HG03460 (cell line): ENCODE measurements around the gene TCEANC.

Source experiments
- ATAC-seq: cut with Tn5 transposase; IDR thresholded peaks from one replicate; pipeline ENCODE4 v1.9.1; 2021; ENCODE audit not compliant: unreplicated experiment

The TCEANC gene

DNA sequence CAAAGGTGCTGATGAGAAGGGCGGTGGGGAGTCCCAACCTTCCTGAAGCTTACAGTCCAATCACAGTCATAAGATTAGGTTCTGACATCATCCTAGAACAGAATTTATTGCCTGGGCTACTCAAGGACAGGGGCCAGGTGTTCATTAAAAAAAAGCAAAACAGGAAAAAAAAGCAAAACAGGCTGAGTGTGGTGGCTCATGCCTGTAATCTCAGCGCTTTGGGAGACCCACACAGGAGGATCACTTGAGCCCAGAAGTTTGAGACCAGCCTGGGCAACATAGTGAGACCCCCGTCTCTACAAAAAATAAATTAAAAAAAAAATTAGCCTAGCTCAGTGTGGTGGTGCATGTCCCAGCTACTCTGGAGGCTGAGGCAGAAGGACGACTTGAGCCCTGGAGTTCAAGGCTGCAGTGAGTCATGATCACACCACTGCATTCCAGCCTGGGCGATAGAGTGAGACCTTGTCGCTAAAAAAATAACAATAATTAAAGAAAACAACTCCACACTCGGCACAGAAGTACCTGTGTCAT lies 39.0 kb downstream of the TCEANC start:
- ATAC-seq, result no peak

DNA sequence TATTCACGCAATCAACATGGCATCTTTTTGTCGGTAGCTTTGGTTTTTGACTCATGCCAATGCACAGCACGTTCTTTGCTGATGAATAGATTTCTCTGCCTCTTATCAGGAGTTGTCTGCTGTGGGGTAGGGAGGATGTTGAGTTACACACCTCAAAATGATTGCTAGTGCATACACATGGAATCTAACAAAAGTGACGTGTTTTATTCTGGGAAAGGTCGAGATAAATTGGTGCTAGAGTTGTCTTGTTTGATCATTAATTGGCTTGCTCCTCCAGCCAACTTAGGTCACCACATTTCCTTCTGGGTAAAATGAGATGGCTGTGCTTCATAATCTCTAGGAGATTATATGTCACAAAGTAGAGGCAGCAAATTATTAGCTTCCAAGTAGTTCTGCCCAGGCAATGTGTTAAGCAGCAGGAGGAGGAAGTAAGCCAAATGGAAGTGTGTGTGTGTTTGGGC lies 39.9 kb downstream of the TCEANC start:
- no peak for ATAC-seq

DNA sequence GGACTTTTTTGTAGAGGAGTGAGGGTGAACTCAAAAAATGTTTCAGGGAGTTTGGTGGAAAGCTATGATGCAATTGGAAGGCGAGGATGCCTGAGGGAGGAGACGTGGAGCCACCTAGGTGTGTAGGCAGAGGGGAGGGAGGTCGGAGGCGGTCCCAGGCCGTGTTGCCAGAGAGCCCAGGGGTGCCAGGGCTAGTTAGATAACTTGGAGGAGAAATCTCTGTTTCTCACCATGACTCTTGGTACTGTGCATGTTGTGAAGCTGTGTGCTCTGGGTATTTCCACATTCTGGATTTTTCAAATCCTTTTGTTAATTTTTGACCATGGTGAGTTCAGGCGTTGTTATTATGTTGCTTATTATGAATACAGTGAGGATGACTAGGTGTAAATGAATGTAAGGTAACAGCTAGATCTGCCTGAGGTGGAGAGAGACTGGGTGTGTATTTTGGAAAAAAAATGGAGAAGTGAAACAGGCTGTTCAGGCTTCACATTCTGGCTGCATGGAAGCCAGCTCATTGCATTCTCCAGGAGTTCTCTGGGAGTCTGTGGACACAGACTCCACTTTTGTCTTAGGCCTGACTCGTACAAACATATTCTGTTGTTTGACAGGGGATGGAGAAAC lies 40.5 kb downstream of the TCEANC start:
- ATAC-seq, result no peak

DNA sequence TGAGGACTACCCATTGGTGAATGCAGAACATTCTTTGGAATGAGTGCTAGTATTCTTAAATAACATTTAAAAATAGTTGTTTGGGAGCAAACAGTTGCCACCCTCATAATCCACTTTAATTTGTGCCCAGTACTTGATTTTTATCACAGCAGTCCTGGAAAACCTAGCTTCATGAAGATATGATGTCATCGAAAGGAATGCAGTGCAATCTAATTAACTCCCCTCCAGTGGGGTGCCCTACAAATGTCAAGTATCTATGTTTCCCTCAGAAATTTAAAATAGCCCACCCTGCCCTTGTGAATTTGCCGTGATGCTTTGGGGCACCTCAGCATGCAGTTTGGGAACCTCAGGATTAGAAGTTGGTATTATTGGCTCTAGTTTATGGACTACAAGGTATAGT lies 41.4 kb downstream of the TCEANC start:
- no peak for ATAC-seq

DNA sequence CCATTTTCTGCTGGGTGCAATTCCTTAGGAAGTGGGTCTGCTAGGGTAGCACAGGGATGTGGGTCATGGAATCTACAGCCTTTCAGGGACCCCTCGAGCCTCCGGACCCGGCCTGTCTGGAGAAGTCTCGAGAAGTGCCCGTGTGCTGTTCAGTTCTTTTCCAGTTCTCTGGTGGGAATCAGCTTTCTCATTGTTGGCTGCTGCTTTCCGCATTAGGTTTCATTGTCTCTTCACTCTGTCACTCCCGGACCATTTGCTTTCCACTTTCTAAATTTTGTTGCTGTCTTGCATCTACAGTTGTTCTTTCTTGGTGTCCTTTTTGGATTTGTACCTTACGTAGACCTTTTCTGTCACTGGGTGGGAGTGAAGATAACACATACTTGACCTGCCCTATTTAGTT lies 42.0 kb downstream of the TCEANC start:
- ATAC-seq, result no peak

DNA sequence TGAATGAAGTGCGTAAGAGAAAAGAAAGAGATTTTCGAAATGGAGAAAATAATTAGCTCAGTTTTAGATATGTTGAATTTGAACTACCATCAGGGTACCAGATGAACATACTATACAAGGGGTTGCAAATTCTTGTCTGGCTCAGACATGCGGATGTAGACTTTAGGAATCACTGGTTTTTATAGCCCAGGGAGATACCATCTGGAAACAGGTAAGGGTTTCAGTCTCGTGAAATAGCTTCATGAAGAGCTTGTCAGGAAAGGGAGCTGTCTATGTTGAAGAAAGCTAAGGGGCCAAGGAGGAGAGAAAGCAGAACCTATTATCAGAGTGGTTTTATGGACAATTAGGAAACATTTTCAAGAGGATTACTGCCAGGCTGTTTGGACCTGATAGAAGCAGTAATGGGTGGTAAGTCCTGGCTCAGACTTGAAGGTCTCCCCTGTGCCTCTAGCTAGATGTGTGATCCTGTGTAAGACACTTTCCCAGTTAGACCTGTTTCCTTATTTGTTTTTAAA lies 42.7 kb downstream of the TCEANC start:
- no peak for ATAC-seq

DNA sequence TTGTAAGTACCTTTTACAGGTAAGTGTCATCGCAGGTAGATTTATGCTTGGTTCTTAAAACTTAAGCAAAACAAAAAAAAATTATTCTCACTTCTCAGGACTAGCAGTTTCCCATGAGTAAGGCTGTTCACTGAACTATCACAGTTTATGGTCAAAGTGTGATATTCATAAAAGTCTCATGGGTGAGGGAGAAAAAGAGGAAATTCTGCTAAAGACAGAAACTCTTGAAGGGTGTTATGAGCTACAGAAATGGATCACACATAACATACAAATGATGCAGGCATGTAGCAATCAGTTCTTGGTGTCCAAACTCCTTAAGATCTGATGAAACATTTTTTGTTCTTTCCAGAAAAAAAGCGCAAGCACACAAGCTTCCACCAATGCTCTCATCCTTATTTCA lies 44.5 kb downstream of the TCEANC start:
- ATAC-seq, result peak; percentile 59

DNA sequence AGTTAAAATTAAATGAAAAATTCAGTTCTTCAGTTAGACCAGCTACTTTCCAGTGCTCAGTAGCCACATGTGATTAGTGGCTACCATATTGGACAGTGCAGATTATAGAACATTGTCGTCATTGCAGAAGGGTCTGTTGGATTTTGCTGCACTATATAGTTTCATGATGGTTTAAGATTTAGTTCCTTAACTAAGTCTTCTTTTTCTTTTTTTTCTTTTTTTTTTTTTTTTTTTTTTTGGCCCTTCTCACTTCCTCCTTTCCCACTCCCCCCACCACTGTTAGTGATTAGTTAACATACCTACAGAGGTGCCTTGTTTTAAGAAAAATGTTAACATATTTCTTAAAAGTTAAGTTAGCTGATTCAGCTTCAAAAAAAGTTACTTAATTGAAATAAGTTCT lies 45.0 kb downstream of the TCEANC start:
- no peak for ATAC-seq

DNA sequence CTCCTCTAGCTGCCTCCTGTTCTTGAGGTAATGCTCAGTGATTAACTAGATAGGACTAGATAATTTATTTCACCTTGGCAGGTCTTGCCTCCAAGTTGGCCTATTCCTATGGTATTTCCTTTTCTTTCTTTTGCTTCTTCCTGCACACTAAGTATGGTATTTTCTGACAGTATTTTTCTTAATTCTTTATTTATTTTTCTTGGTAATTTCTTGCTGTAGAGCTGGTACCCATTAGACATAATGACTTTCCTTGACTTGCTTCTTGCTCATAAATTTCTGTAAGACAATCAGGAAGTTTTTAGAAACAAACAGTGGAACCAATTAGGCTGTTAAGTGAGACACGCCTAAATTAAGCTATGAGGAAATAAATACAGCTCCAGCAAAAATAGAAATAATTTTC lies 45.5 kb downstream of the TCEANC start:
- no peak for ATAC-seq

DNA sequence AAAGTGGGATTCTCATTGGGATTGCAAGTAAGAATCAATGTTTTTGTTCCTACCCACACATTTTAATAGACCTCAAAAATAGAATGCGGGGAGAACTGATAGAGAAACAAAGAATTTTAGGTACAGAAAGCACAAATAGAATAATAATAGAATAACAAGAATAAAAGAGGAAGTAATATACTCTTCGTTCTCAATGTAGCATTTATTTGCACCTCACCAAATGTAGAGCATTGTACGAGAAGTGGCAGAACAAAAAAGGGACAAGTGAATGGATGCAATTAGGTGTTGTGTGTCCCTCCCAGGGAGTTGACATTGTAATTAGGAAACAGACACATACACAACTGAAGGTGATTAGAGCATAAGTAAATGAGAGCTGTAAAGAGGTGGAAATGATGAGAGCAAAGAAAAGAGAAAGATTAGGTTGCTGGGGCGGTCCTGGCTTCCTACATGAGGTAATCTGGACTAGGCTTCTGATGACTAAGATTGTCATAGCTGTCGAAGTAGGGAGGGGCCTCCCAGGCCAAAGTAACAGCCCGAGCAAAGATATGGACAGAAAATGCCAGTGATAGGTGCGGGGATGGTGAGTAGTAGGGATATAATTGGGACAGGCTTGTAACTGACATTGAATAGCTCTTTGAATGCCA lies 46.4 kb downstream of the TCEANC start:
- no peak for ATAC-seq

DNA sequence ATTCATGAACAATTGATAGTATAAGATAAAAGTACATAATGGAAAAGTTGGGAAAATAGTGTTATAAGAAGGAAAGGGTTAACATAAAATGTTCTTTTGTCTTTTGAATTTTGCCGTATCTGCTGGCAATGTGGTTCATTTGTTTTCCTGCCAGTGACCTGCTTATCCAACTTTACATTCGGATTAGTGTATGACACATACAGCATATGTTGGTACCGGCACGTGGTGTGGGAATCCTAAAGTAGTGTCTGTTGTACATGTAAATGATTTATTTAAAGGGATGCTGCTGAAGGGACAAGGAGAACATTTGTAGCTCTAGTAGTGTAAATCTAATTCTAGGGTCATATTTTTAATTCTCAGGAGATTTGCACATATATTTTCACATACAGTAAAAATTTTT lies 47.4 kb downstream of the TCEANC start:
- no peak for ATAC-seq

DNA sequence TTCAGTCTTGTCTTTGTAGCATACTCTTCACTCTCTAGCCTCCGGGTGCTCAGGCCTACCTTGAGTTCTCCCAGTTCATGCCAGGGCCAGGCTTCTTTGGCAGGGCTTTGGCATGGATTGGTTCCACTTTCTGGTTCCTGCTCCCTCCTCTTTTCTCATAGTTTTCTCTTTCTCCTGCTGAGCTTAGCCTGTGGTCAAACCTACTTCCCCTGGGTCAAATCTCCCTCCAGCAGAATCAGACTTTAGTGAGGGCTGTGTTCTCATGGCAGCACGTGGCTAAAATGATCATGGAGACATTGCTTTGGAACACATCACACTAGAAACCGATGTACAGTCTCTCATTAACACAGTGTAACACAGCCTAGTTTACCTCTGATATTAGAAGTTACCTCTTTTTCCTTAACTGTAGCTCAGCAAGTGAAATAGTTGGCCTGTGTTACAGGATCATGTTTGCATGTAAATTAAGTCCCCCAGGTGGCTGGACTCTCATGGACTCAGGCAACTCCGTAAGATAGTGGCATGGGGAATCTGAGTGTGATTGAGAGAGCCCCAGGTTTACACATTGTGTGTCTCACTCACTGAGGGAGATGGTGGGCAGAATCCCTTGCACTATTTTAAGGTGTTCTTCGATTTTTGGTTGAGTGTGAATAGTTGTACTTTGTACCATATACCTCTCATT lies 49.3 kb downstream of the TCEANC start:
- ATAC-seq, result no peak

DNA sequence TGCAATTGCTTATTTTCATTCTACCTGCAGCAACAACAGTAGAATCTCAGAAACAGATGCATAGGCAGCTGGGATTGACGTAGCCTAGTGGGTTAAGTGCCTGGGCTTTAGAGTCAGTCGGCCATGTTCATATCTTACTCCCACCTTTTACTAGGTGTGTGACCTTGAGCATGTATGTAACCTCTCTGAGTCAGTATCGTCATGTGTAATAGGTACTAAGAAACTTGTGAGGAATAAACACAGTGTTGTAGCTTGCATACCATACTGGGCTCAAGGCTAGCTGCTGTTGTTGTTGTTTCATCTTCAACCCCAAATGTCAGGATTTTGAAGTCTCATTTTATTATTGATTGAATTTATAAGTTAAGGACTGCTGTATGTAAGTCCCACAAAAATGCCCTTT lies 50.2 kb downstream of the TCEANC start:
- ATAC-seq, result no peak

DNA sequence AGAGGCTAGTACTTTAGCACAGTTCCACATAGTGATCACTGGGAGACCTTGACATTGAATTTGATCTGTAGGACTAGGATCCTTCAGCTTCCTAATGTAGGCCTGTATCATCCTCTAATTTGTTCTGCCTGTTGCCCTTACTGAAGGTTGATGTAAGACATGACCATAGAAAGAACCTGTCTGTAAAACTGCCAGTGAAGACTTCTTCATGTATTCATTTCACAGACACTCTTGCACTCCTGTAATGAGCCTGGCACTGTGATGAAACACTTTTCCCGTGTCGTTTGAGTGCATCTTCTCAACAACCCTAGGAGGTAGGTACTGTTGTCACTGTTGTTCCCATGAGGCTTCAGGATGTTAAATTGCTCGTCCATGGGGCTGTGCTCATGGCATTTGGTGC lies 50.6 kb downstream of the TCEANC start:
- no peak for ATAC-seq

DNA sequence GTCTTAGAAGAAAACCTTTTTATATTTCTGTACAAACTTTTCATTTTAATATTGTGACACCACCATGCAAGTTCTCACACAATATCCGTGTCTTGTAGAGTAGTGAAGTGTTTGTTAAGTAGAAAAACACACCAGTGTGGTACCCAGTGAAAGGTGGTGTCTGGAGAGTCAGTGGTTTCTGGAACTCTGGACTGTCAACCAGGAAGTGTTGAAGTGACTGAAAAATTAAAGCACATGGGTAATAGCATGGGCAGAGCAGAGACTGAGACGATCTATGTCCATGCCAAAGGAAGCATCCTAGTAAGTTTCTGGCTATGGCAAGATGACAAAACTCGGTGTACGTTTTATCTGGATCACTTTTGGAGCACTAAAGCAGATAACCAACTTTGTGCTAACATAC lies 58.2 kb downstream of the TCEANC start:
- no peak for ATAC-seq
